ENCODE data around the gene BAIAP3.

DNA sequence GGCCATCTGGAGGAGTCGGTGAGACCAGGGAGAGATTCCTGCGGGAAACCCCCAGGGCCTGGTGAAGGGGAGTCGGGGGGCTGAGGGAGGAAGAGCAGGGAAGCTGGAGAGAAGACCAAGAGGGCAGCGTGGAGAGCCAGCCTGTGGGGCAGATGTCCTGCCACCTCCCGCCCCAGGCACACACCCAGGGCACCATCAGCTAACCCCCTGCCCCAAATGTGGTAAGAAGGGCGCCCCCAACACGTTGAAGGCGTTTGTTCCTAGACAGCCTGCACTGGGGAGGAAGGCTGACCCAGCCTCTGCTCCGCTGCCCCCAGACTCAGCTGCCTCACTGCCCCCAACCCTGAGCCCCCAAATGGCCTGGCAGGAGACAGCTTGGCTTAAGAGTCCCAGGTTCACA lies 1.3 kb downstream of the BAIAP3 start:
- TF ChIP-seq, protein P1, sequence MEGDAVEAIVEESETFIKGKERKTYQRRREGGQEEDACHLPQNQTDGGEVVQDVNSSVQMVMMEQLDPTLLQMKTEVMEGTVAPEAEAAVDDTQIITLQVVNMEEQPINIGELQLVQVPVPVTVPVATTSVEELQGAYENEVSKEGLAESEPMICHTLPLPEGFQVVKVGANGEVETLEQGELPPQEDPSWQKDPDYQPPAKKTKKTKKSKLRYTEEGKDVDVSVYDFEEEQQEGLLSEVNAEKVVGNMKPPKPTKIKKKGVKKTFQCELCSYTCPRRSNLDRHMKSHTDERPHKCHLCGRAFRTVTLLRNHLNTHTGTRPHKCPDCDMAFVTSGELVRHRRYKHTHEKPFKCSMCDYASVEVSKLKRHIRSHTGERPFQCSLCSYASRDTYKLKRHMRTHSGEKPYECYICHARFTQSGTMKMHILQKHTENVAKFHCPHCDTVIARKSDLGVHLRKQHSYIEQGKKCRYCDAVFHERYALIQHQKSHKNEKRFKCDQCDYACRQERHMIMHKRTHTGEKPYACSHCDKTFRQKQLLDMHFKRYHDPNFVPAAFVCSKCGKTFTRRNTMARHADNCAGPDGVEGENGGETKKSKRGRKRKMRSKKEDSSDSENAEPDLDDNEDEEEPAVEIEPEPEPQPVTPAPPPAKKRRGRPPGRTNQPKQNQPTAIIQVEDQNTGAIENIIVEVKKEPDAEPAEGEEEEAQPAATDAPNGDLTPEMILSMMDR (IDR thresholded peaks at IDR 0.05): no peak
- TF ChIP-seq EP300 (IDR thresholded peaks at IDR 0.05) (no peak), POLR2AphosphoS5 (IDR thresholded peaks at IDR 0.05) (no peak), POLR2A (IDR thresholded peaks at IDR 0.05; ENCODE audit: low read depth) (no peak)

Data from esophagus muscularis mucosa (tissue), 4 donors.